ENCODE results near the gene TMEM81. TPM values are rescaled to one million over a fixed set of nuclear protein-coding genes. Genes with fewer than 3 reads are reported as not detected.

Gene TMEM81
- polyA plus RNA-seq, 2 of the 4 experiments (the other 2 are of a cell fraction) = 2.2 to 4.3 TPM

GRCh38 chr1:205052690-205053089 lies 31.6 kb downstream of the TMEM81 start (continued):
- TF ChIP-seq HEYL (CRISPR knock-in tag; IDR thresholded peaks at IDR 0.05) (no peak), HDAC2 (IDR thresholded peaks at IDR 0.05) (no peak), ELK1 (IDR thresholded peaks at IDR 0.05; ENCODE audit: low read depth, low read length) (no peak), NR3C1 (IDR thresholded peaks at IDR 0.05) (no peak), NFE2L2 (conservative IDR thresholded peaks at IDR 0.05; ENCODE audit: low read length) (no peak), CBX2 (IDR thresholded peaks at IDR 0.05; ENCODE audit: borderline replicate concordance, low read depth) (no peak)

- Histone ChIP-seq H3K4me3 (no peak overlapping the region), H3K4me1 (no peaks in the 10 kb centered on the region), H3K9me3 (no peaks in the 10 kb centered on the region), H3K4me2 (no peak overlapping the region), H3K27ac (no peak overlapping the region)
- ChIA-PET CTCF (interaction anchor here (1.0 to 4.4 kb wide), 6 partner anchors 12 to 74 kb away, joined by 3 to 38 read pairs (median 5); no protein-coding TSS in a partner anchor), POLR2A (no interaction called here)
- TF ChIP-seq POLR2AphosphoS2 (conservative IDR thresholded peaks at IDR 0.05; ENCODE audit: low read length) (no peak), E2F6 (IDR thresholded peaks at IDR 0.05; ENCODE audit: borderline replicate concordance, low read depth) (no peak), REST (IDR thresholded peaks at IDR 0.05) (no peak), KDM1A (IDR thresholded peaks at IDR 0.05; ENCODE audit: low read depth) (no peak), EP300 (IDR thresholded peaks at IDR 0.05) (no peak), PHF8 (IDR thresholded peaks at IDR 0.05; ENCODE audit: borderline replicate concordance, low read depth) (no peak), HMGXB4 (CRISPR knock-in tag; IDR thresholded peaks at IDR 0.05; ENCODE audit: borderline replicate concordance) (no peak), FOSL2 (IDR thresholded peaks at IDR 0.05) (no peak), FOSL2 (CRISPR knock-in tag; IDR thresholded peaks at IDR 0.05) (no peak), HOXA7 (CRISPR knock-in tag; IDR thresholded peaks at IDR 0.05) (no peak)
- no peak for FAIRE-seq
- WGBS (ENCODE audit: missing lambda C conversion rate) = 31% methylated on average over 5 of the region's 6 CpGs
- no peak for DNase-seq (ENCODE audit: low read depth in 1 of 2, low spot score in 1 of 2)
- no peak for ATAC-seq
Observed at GRCh38 chr1:205049479-205049878, 34.8 kb downstream of the TMEM81 start.

- TF ChIP-seq RAD21 (conservative IDR thresholded peaks at IDR 0.05 in 1 of 2, IDR thresholded peaks at IDR 0.05 in 1 of 2) (no peak), RARB (CRISPR knock-in tag; IDR thresholded peaks at IDR 0.05) (no peak), MAFK (IDR thresholded peaks at IDR 0.05; ENCODE audit: partially characterized antibody) (no peak), NFE2L2 (conservative IDR thresholded peaks at IDR 0.05; ENCODE audit: low read length) (no peak), JUNB (IDR thresholded peaks at IDR 0.05) (no peak), NR3C1 (IDR thresholded peaks at IDR 0.05) (no peak), KDM5A (IDR thresholded peaks at IDR 0.05) (no peak), NPAS2 (CRISPR knock-in tag; IDR thresholded peaks at IDR 0.05; ENCODE audit: borderline replicate concordance) (no peak), FOSL2 (IDR thresholded peaks at IDR 0.05) (no peak), FOSL2 (CRISPR knock-in tag; IDR thresholded peaks at IDR 0.05) (no peak), ZFP36 (IDR thresholded peaks at IDR 0.05; ENCODE audit: borderline replicate concordance, partially characterized antibody) (no peak), FOSB (CRISPR knock-in tag; IDR thresholded peaks at IDR 0.05) (no peak), CBX8 (IDR thresholded peaks at IDR 0.05) (no peak), KDM1A (IDR thresholded peaks at IDR 0.05; ENCODE audit: low read depth) (no peak), CBX2 (IDR thresholded peaks at IDR 0.05; ENCODE audit: borderline replicate concordance, low read depth) (no peak), E2F6 (IDR thresholded peaks at IDR 0.05; ENCODE audit: borderline replicate concordance, low read depth) (no peak)
- Histone ChIP-seq H3K4me1 (peaks cover under 1% of the 10 kb centered on the region; the same call in 1 of the 3 replicates), H3K27ac (no peak overlapping the region), H3K9me3 (no peaks in the 10 kb centered on the region), H3K4me2 (no peak overlapping the region), H3K4me3 (no peak overlapping the region)
- FAIRE-seq = no peak
- ChIA-PET POLR2A (interaction anchor here (0.7 kb wide), 1 partner anchor 33 kb away, joined by 3 read pairs; no protein-coding TSS in a partner anchor), CTCF (interaction anchor here (1.0 to 4.4 kb wide), 5 partner anchors 10 to 73 kb away, joined by 3 to 38 read pairs (median 5); no protein-coding TSS in a partner anchor)
- ATAC-seq = no peak
- WGBS (ENCODE audit: missing lambda C conversion rate) = 56% methylated on average over 8 of the region's 9 CpGs
- no peak for DNase-seq (ENCODE audit: low read depth in 1 of 2, low spot score in 1 of 2)
Observed at GRCh38 chr1:205048382-205048781, 35.9 kb downstream of the TMEM81 start.

Measured in A549 (cell line).